HepG2 (cell line): ENCODE measurements around the gene AP1M2. TPM values are rescaled to one million over a fixed set of nuclear protein-coding genes. Genes with fewer than 3 reads are reported as not detected.

ENCODE experiments used
- ATAC-seq: fragments of 200-7000 bp; cut with Tn5 transposase; 3 replicates; pipeline ENCODE4 v1.9.1; 2020; ENCODE audit warnings: mild to moderate bottlenecking, moderate library complexity
- BruUV-seq: library from RNA; stranded (reverse); fragments of 400-500 nt; replicated peaks from 2 replicates; lab custom pipeline; 2021; lab: Mats Ljungman, UMichigan
- CTCF ChIA-PET: fragments of 300-600 bp; formaldehyde crosslinking; extraction: SDS; loops from one replicate; lab custom pipeline; 2021; ENCODE audit warnings: low total read pairs, inconsistent platforms, low intra/inter-chr PET ratio; lab: Yijun Ruan, JAX
- POLR2A ChIA-PET: fragments of 350-600 bp; sonication (Branson Sonifier 250); formaldehyde crosslinking; loops from one replicate; lab custom pipeline; 2020; ENCODE audit warnings: antibody characterized with exemption, inconsistent platforms; lab: Yijun Ruan, JAX
- DNase-seq: peaks from one replicate; pipeline ENCODE4 v3.0.0-alpha.2; 2015; ENCODE audit warnings: low spot score
- FAIRE-seq: peaks from 3 replicates; lab custom pipeline; 2011; peaks lifted over from hg19 to GRCh38; lab: Jason Lieb, UNC
- H2AFZ ChIP-seq: one replicate; pipeline ENCODE4 v1.6.1; 2011; ENCODE audit warnings: low read length, inconsistent platforms
- H3K27ac ChIP-seq: fragments of 300-600 bp; 3 replicates; pipeline ENCODE4 v1.8.0; 2011; ENCODE audit warnings: mixed run types, mild to moderate bottlenecking, mixed read lengths, low read length, inconsistent platforms; ENCODE audit not compliant: insufficient read depth; ENCODE audit errors: extremely low read length
- H3K27me3 ChIP-seq, 2 experiments: fragments of 200-600 bp in 1 of 2; 2 replicates in 1 of 2; 3 replicates in 1 of 2; pipeline versions ENCODE4 v1.6.0 to v1.8.0; 2011; ENCODE audit warnings: low read length in 2 of 2, mild to moderate bottlenecking in 2 of 2, moderate library complexity in 2 of 2, inconsistent platforms in 1 of 2; ENCODE audit not compliant: insufficient read depth in 2 of 2, control insufficient read depth in 1 of 2
- H3K36me3 ChIP-seq, 2 experiments: fragments of 200-600 bp in 1 of 2; replicated peaks in 1 of 2; 2 replicates in 1 of 2; 3 replicates in 1 of 2; pipeline versions ENCODE4 v1.5.1 to v1.8.0; 2011; ENCODE audit warnings: low read length in 2 of 2, inconsistent platforms in 1 of 2; ENCODE audit not compliant: insufficient read depth in 2 of 2, control insufficient read depth in 1 of 2
- H3K4me1 ChIP-seq: 2 replicates; pipeline ENCODE4 v1.5.1; 2012; ENCODE audit warnings: low read length, inconsistent platforms; ENCODE audit not compliant: insufficient read depth
- H3K4me2 ChIP-seq: 2 replicates; pipeline ENCODE4 v1.6.0; 2011; ENCODE audit warnings: low read depth, low read length, inconsistent platforms
- H3K4me3 ChIP-seq, 3 experiments: fragments of 200-600 bp in 1 of 3; sonication (generic), shearing (Covaris generic) in 1 of 3; replicated peaks in 1 of 3; 2 replicates each; pipeline ENCODE4 v1.5.1; 2011 to 2016; ENCODE audit warnings: low read length in 3 of 3, inconsistent platforms in 2 of 3, low read depth in 2 of 3, mild to moderate bottlenecking in 2 of 3, control low read depth in 1 of 3, mixed read lengths in 1 of 3; ENCODE audit not compliant: insufficient read depth in 1 of 3
- H3K79me2 ChIP-seq: one replicate; pipeline ENCODE4 v1.6.1; 2011; ENCODE audit warnings: low read length, inconsistent platforms; ENCODE audit not compliant: insufficient read depth
- H3K9ac ChIP-seq: 2 replicates; pipeline ENCODE4 v1.6.0; 2011; ENCODE audit warnings: mild to moderate bottlenecking, low read depth, low read length, inconsistent platforms; ENCODE audit not compliant: insufficient read depth
- H3K9me3 ChIP-seq: 2 replicates; pipeline ENCODE4 v1.5.1; 2012; ENCODE audit warnings: mild to moderate bottlenecking, low read length
- H4K20me1 ChIP-seq: 2 replicates; pipeline ENCODE4 v1.6.0; 2011; ENCODE audit warnings: inconsistent platforms, mild to moderate bottlenecking, low read length, moderate library complexity; ENCODE audit not compliant: insufficient read depth
- FOXA1 ChIP-seq, 2 experiments: fragments of 450-650 bp in 1 of 2; sonication (generic) in 1 of 2; formaldehyde crosslinking in 1 of 2; IDR thresholded peaks; 2 replicates each; pipeline versions ENCODE4 v1.4.0 to v1.6.1; 2016 to 2020; ENCODE audit warnings: missing genetic modification reagents in 1 of 2
- POLR2A ChIP-seq, 2 experiments: IDR thresholded peaks; 2 replicates each; pipeline ENCODE4 v1.6.1; 2011; ENCODE audit warnings: low read depth in 2 of 2, low read length in 2 of 2, mild to moderate bottlenecking in 1 of 2, moderate library complexity in 1 of 2; ENCODE audit not compliant: insufficient read depth in 1 of 2
- ZHX2 ChIP-seq, 2 experiments: sonication (generic) in 1 of 2; formaldehyde crosslinking in 1 of 2; IDR thresholded peaks; 2 replicates each; pipeline versions ENCODE4 v1.6.1 to v1.9.0; 2014 to 2022; ENCODE audit warnings: antibody characterized with exemption in 1 of 2, borderline replicate concordance in 1 of 2, inconsistent platforms in 1 of 2, low read depth in 1 of 2, missing genetic modification reagents in 1 of 2
- WGBS: methylation state at CpG from one replicate; pipeline ENCODE4 v1.1.6; 2017; ENCODE audit warnings: low lambda C conversion rate; 5-methylcytosine and 5-hydroxymethylcytosine counted together
- in situ Hi-C: cut with HindIII; loops from 2 replicates; pipeline ENCODE4 v1.10.0; 2017; ENCODE audit warnings: low pct_unique_long_range_greater_than_20kb; ENCODE audit not compliant: extremely low pct_ligation_motif_present
- intact Hi-C: fragments of 100-400 bp; cut with micrococcal nuclease; formaldehyde crosslinking; loops from one replicate; pipeline ENCODE4 v1.10.0; 2022; ENCODE audit not compliant: unreplicated experiment
- polyA plus RNA-seq, 8 experiments: library from polyadenylated mRNA; depleted of rRNA in 3 of 8; stranded (reverse) in 7 of 8; unstranded in 1 of 8; fragments of >200 nt; fragmentation: Illumina TruSeq in 4 of 8; extraction: Trizol in 4 of 8; gene quantifications; 2 replicates each; pipeline versions ENCODE4 v1.2.1 to v1.2.3, GENCODE V29; 2011 to 2016; ENCODE audit warnings: low read depth in 4 of 8, missing spikeins in 1 of 8, mixed read lengths in 1 of 8; ENCODE audit not compliant: insufficient read depth in 1 of 8
- total RNA-seq, 5 experiments: library from RNA; depleted of rRNA; stranded (reverse); fragments of >200 nt; fragmentation: Illumina TruSeq; extraction: Trizol; gene quantifications; 2 replicates each; pipeline ENCODE4 v1.2.3, GENCODE V29; 2016; ENCODE audit warnings: low read depth in 1 of 5
- TF ChIP-seq, protein P1 (sequence below): sonication (generic); formaldehyde crosslinking; IDR thresholded peaks from 2 replicates; pipeline ENCODE4 v1.5.0; 2020; ENCODE audit warnings: mild to moderate bottlenecking, missing genetic modification reagents, borderline replicate concordance

The AP1M2 gene
- total and polyA plus RNA-seq, 2 of the 13 experiments (the other 11 are each of a cell fraction or from before 2014, with no cell fraction given) = 6.3 to 76.8 TPM

GRCh38 chr19:10525636-10526035 is 61.5 kb downstream of the AP1M2 start:
- intact Hi-C loops (no loop called here), in situ Hi-C loops (no loop called here)
- Histone ChIP-seq H3K9me3 (no peaks in the 10 kb centered on the region), H3K27ac (no peak overlapping the region), H3K36me3 (no peaks in the 10 kb centered on the region), H3K79me2 (no peaks in the 10 kb centered on the region), H3K4me3 (no peak overlapping the region), H3K4me1 (peaks cover 13% of the 10 kb centered on the region), H3K9ac (no peak overlapping the region), H3K4me2 (no peak overlapping the region), H4K20me1 (no peaks in the 10 kb centered on the region), H2AFZ (no peak overlapping the region)
- 51% methylated on average over 7 of the region's 7 CpGs for WGBS
- FAIRE-seq = no peak
- ATAC-seq = no peak
- ChIA-PET POLR2A (no interaction called here), CTCF (no interaction called here)
- DNase-seq = no peak
- BruUV-seq = no TSS peak
- no peak for TF ChIP-seq POLR2A (IDR thresholded peaks at IDR 0.05; ENCODE audit: insufficient read depth in 1 of 2, low read depth in 2 of 2, low read length in 2 of 2)
- no peak for TF ChIP-seq ZHX2 (IDR thresholded peaks at IDR 0.05; ENCODE audit: low read depth)
- no peak for TF ChIP-seq ZHX2 (CRISPR knock-in tag; IDR thresholded peaks at IDR 0.05; ENCODE audit: borderline replicate concordance)
- TF ChIP-seq FOXA1 (IDR thresholded peaks at IDR 0.05) = no peak
- no peak for TF ChIP-seq FOXA1 (CRISPR knock-in tag; IDR thresholded peaks at IDR 0.05)
- TF ChIP-seq, protein P1, sequence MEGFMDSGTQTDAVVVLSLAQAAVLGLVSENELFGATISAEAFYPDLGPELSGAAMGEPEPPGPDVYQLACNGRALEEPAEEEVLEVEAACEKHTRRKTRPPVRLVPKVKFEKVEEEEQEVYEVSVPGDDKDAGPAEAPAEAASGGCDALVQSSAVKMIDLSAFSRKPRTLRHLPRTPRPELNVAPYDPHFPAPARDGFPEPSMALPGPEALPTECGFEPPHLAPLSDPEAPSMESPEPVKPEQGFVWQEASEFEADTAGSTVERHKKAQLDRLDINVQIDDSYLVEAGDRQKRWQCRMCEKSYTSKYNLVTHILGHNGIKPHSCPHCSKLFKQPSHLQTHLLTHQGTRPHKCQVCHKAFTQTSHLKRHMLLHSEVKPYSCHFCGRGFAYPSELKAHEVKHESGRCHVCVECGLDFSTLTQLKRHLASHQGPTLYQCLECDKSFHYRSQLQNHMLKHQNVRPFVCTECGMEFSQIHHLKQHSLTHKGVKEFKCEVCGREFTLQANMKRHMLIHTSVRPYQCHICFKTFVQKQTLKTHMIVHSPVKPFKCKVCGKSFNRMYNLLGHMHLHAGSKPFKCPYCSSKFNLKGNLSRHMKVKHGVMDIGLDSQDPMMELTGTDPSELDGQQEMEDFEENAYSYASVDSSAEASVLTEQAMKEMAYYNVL (CRISPR knock-in tag) = no peak
- TF ChIP-seq, all 625 proteins: peak for 0
- H3K27me3 ChIP-seq = peaks cover 0 to 8% of the 10 kb centered on the region in 2 experiments; a peak in 3 of 5 replicates
